ENCODE data around the gene ENPP6. TPM values are rescaled to one million over a fixed set of nuclear protein-coding genes. Genes with fewer than 3 reads are reported as not detected.

The ENPP6 gene
- total and polyA plus RNA-seq, 2 donors (not counting 1 experiment from before 2014, with no cell fraction given): 0.01 TPM; not detected in 1

DNA sequence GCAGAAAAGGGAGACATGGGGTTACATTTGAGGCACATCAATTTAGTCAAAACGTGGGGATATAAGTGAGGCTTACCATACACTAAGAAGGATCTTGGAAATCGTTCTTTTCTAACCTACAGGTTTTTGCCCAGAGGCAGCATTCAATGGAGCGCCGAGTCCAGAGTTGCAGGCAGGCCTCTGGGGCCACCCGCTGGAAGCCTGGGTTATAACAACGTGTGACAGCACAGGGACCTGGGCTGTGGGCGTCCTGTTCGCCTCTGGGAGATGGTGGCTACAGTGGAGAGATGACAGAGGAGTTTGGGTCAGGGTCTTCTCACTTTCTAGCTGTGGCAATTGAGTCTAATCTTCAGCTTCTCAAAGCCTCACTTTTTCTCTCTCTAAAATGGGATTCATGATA, 53.9 kb downstream of the ENPP6 start:
- CTCF ChIA-PET: no interaction called here
- POLR2A ChIA-PET: no interaction called here
- no peak overlapping the region for H2AFZ ChIP-seq (ENCODE audit: insufficient read depth, low read depth, low read length, poor library complexity, severe bottlenecking)

DNA sequence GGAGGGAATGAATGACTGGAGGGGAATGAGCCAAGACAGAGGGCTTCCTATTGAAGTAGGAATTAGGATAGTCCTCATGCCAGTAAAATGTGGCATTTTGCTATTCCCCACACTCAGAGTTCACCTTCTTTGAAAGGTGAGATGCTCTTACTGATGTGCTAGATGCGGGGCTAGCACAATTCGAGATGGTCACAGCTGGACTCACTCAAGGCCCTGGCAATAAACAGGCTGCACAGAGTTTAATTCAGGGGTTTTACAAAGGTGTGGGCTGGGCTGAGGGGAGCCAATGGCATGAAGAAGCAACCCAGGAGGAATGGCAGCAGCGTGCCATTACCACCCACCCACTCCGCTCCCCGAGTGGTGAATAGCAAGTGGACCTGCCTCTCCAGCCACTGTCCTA, 55.1 kb downstream of the ENPP6 start:
- H3K9ac ChIP-seq (ENCODE audit: low read length): no peak overlapping the region
- no peak overlapping the region for H2AFZ ChIP-seq (ENCODE audit: insufficient read depth, low read depth, low read length, poor library complexity, severe bottlenecking)
- no peak overlapping the region for H3K4me2 ChIP-seq (replicated peaks; ENCODE audit: low read depth, low read length, poor library complexity, severe bottlenecking)
- no peaks in the 10 kb centered on the region for H3K79me2 ChIP-seq (ENCODE audit: control insufficient read depth, insufficient read depth, low read length)
- DNase-seq (no peak), ATAC-seq (ENCODE audit: low read depth) (no peak)
- H3K4me3 ChIP-seq (ENCODE audit: control extremely low read depth in 1 of 5, extremely low read depth in 1 of 5, insufficient read depth in 1 of 5, low read depth in 2 of 5, low read length in 4 of 5): no peak overlapping the region
- intact Hi-C loops (cut with micrococcal nuclease): no loop called here
- H4K20me1 ChIP-seq (ENCODE audit: control insufficient read depth, insufficient read depth, low read length, poor library complexity, severe bottlenecking): no peaks in the 10 kb centered on the region
- TF ChIP-seq, protein P1, sequence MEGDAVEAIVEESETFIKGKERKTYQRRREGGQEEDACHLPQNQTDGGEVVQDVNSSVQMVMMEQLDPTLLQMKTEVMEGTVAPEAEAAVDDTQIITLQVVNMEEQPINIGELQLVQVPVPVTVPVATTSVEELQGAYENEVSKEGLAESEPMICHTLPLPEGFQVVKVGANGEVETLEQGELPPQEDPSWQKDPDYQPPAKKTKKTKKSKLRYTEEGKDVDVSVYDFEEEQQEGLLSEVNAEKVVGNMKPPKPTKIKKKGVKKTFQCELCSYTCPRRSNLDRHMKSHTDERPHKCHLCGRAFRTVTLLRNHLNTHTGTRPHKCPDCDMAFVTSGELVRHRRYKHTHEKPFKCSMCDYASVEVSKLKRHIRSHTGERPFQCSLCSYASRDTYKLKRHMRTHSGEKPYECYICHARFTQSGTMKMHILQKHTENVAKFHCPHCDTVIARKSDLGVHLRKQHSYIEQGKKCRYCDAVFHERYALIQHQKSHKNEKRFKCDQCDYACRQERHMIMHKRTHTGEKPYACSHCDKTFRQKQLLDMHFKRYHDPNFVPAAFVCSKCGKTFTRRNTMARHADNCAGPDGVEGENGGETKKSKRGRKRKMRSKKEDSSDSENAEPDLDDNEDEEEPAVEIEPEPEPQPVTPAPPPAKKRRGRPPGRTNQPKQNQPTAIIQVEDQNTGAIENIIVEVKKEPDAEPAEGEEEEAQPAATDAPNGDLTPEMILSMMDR (IDR thresholded peaks at IDR 0.05): no peak
- TF ChIP-seq EZH2 (IDR thresholded peaks at IDR 0.05; ENCODE audit: borderline replicate concordance, insufficient read depth, low read depth, low read length, poor library complexity, severe bottlenecking): no peak
- ChIA-PET POLR2A (no interaction called here), CTCF (no interaction called here)
- no peaks in the 10 kb centered on the region for H3K36me3 ChIP-seq (replicated peaks in 1 of 2; ENCODE audit: control extremely low read depth in 1 of 2, control insufficient read depth in 1 of 2, extremely low read depth in 1 of 2, insufficient read depth in 2 of 2, low read length in 1 of 2)
- WGBS (ENCODE audit: insufficient coverage): 94% methylated on average over 5 of the region's 5 CpGs
- peaks cover 0 to 8% (median 3%) of the 10 kb centered on the region in 4 experiments for H3K27me3 ChIP-seq (replicated peaks in 1 of 4; ENCODE audit: control extremely low read depth in 1 of 4, control insufficient read depth in 3 of 4, insufficient read depth in 4 of 4, low read length in 3 of 4)
- peaks cover 59% of the 10 kb centered on the region for H3K27me3 Mint-ChIP-seq
- no peak overlapping the region for H3K27ac Mint-ChIP-seq
- H3K9me3 Mint-ChIP-seq (ENCODE audit: insufficient read depth): no peaks in the 10 kb centered on the region
- H3K4me1 ChIP-seq (ENCODE audit: control insufficient read depth in 2 of 2, insufficient read depth in 2 of 2, low read length in 2 of 2): no peaks in the 10 kb centered on the region
- H3K27ac ChIP-seq (ENCODE audit: low read length in 2 of 2): no peak overlapping the region
- H3K4me1 Mint-ChIP-seq: no peaks in the 10 kb centered on the region
- no peak overlapping the region for H3K4me3 Mint-ChIP-seq
- H3K9me3 ChIP-seq (ENCODE audit: control extremely low read depth in 1 of 3, control insufficient read depth in 2 of 3, insufficient read depth in 1 of 3, low read length in 2 of 3): no peaks in the 10 kb centered on the region

More for the DNA sequence above, 53.9 kb downstream of the ENPP6 start:
- H3K4me1 Mint-ChIP-seq: peaks cover 5% of the 10 kb centered on the region
- Histone ChIP-seq H3K79me2 (ENCODE audit: control insufficient read depth, insufficient read depth, low read length) (no peaks in the 10 kb centered on the region), H3K4me3 (ENCODE audit: control extremely low read depth in 1 of 5, extremely low read depth in 1 of 5, insufficient read depth in 1 of 5, low read depth in 2 of 5, low read length in 4 of 5) (no peak overlapping the region), H3K9ac (ENCODE audit: low read length) (no peak overlapping the region), H3K27ac (ENCODE audit: low read length in 2 of 2) (no peak overlapping the region), H3K36me3 (replicated peaks in 1 of 2; ENCODE audit: control extremely low read depth in 1 of 2, control insufficient read depth in 1 of 2, extremely low read depth in 1 of 2, insufficient read depth in 2 of 2, low read length in 1 of 2) (no peaks in the 10 kb centered on the region), H4K20me1 (ENCODE audit: control insufficient read depth, insufficient read depth, low read length, poor library complexity, severe bottlenecking) (no peaks in the 10 kb centered on the region), H3K4me1 (ENCODE audit: control insufficient read depth in 2 of 2, insufficient read depth in 2 of 2, low read length in 2 of 2) (peaks cover 7 to 9% of the 10 kb centered on the region in 2 donors), H3K27me3 (replicated peaks in 1 of 4; ENCODE audit: control extremely low read depth in 1 of 4, control insufficient read depth in 3 of 4, insufficient read depth in 4 of 4, low read length in 3 of 4) (peaks cover 0 to 19% (median 12%) of the 10 kb centered on the region in 4 experiments), H3K9me3 (ENCODE audit: control extremely low read depth in 1 of 3, control insufficient read depth in 2 of 3, insufficient read depth in 1 of 3, low read length in 2 of 3) (peaks cover 0 to 3% (median 0%) of the 10 kb centered on the region in 3 donors), H3K4me2 (replicated peaks; ENCODE audit: low read depth, low read length, poor library complexity, severe bottlenecking) (no peak overlapping the region)
- WGBS (ENCODE audit: insufficient coverage): 16% methylated on average over 6 of the region's 8 CpGs
- H3K27ac Mint-ChIP-seq: no peak overlapping the region
- no peaks in the 10 kb centered on the region for H3K9me3 Mint-ChIP-seq (ENCODE audit: insufficient read depth)
- H3K4me3 Mint-ChIP-seq: no peak overlapping the region
- intact Hi-C loops (cut with micrococcal nuclease): no loop called here
- DNase-seq: no peak
- no peak for ATAC-seq (ENCODE audit: low read depth)
- TF ChIP-seq EZH2 (IDR thresholded peaks at IDR 0.05; ENCODE audit: borderline replicate concordance, insufficient read depth, low read depth, low read length, poor library complexity, severe bottlenecking): no peak
- TF ChIP-seq, protein P1 (IDR thresholded peaks at IDR 0.05): no peak
- H3K27me3 Mint-ChIP-seq: peaks cover 60% of the 10 kb centered on the region
